ENCODE results near the gene NALCN. TPM values are rescaled to one million over a fixed set of nuclear protein-coding genes. Genes with fewer than 3 reads are reported as not detected.

Gene NALCN
- total RNA-seq, 4 donors from 2014 or later, result 0.32 to 0.41 TPM; not detected in 2

GRCh38 chr13:101343128-101343787, 73.0 kb downstream of the NALCN start:
- no peaks in the 10 kb centered on the region for H3K27me3 ChIP-seq
- no peak overlapping the region for H3K4me3 ChIP-seq
- H3K27ac ChIP-seq, result no peak overlapping the region
- intact Hi-C loops (cut with DNase I; ENCODE audit: low total_unique reads) (no loop called here), in situ Hi-C loops (cut with MboI; ENCODE audit: low pct_ligation_motif_present in 1 of 4, low pct_unique_long_range_greater_than_20kb in 1 of 4, low sequenced_read_pairs in 3 of 4) (no loop called here)
- no peak for TF ChIP-seq CTCF (IDR thresholded peaks at IDR 0.05)
- no peak for TF ChIP-seq POLR2AphosphoS5 (IDR thresholded peaks at IDR 0.05)
- TF ChIP-seq POLR2A (IDR thresholded peaks at IDR 0.05), result no peak
- TF ChIP-seq EP300 (IDR thresholded peaks at IDR 0.05; ENCODE audit: low read depth), result no peak
- no peaks in the 10 kb centered on the region for H3K9me3 ChIP-seq
- DNase-seq, result no peak
- no peaks in the 10 kb centered on the region for H3K36me3 ChIP-seq
- 41 to 49% methylated on average over 5 of the region's 5 CpGs for WGBS, 2 donors (ENCODE audit: low coverage in 1 of 2)
- no peaks in the 10 kb centered on the region for H3K4me1 ChIP-seq

- no peaks in the 10 kb centered on the region for H3K4me1 ChIP-seq
- no peaks in the 10 kb centered on the region for H3K27me3 ChIP-seq
- H3K4me3 ChIP-seq, result no peak overlapping the region
- in situ Hi-C loops (cut with MboI; ENCODE audit: low pct_ligation_motif_present in 1 of 4, low pct_unique_long_range_greater_than_20kb in 1 of 4, low sequenced_read_pairs in 3 of 4), result no loop called here
- no peak for TF ChIP-seq CTCF (IDR thresholded peaks at IDR 0.05)
- no peak for TF ChIP-seq POLR2AphosphoS5 (IDR thresholded peaks at IDR 0.05)
- TF ChIP-seq POLR2A (IDR thresholded peaks at IDR 0.05), result no peak
- TF ChIP-seq EP300 (IDR thresholded peaks at IDR 0.05; ENCODE audit: low read depth), result no peak
- H3K27ac ChIP-seq, result no peak overlapping the region
- DNase-seq, result no peak
- WGBS, 2 donors (ENCODE audit: low coverage in 1 of 2), result 68 to 80% methylated on average over 1 of the region's 1 CpG
- no peaks in the 10 kb centered on the region for H3K36me3 ChIP-seq
- no peaks in the 10 kb centered on the region for H3K9me3 ChIP-seq
- intact Hi-C loops (cut with DNase I; ENCODE audit: low total_unique reads), result no loop called here
Observed at GRCh38 chr13:101341464-101341863, 74.8 kb downstream of the NALCN start.

GRCh38 chr13:101339202-101339601, 77.1 kb downstream of the NALCN start:
- TF ChIP-seq POLR2A (IDR thresholded peaks at IDR 0.05) (no peak), POLR2AphosphoS5 (IDR thresholded peaks at IDR 0.05) (no peak), CTCF (IDR thresholded peaks at IDR 0.05) (no peak), EP300 (IDR thresholded peaks at IDR 0.05; ENCODE audit: low read depth) (no peak)
- H3K36me3 ChIP-seq, result no peaks in the 10 kb centered on the region
- 76 to 77% methylated on average over 5 of the region's 5 CpGs for WGBS, 2 donors (ENCODE audit: low coverage in 1 of 2)
- no peak for DNase-seq
- no peak overlapping the region for H3K4me3 ChIP-seq
- H3K4me1 ChIP-seq, result no peaks in the 10 kb centered on the region
- in situ Hi-C loops (cut with MboI; ENCODE audit: low pct_ligation_motif_present in 1 of 4, low pct_unique_long_range_greater_than_20kb in 1 of 4, low sequenced_read_pairs in 3 of 4), result no loop called here
- no peak overlapping the region for H3K27ac ChIP-seq
- no peaks in the 10 kb centered on the region for H3K9me3 ChIP-seq
- intact Hi-C loops (cut with DNase I; ENCODE audit: low total_unique reads), result no loop called here
- no peaks in the 10 kb centered on the region for H3K27me3 ChIP-seq

- Histone ChIP-seq H3K9me3 (no peaks in the 10 kb centered on the region), H3K4me1 (no peaks in the 10 kb centered on the region), H3K27ac (no peak overlapping the region), H3K4me3 (no peak overlapping the region), H3K36me3 (no peaks in the 10 kb centered on the region), H3K27me3 (no peaks in the 10 kb centered on the region)
- DNase-seq, result no peak
- TF ChIP-seq POLR2A (IDR thresholded peaks at IDR 0.05) (no peak), CTCF (IDR thresholded peaks at IDR 0.05) (no peak), EP300 (IDR thresholded peaks at IDR 0.05; ENCODE audit: low read depth) (no peak), POLR2AphosphoS5 (IDR thresholded peaks at IDR 0.05) (no peak)
- in situ Hi-C loops (cut with MboI; ENCODE audit: low pct_ligation_motif_present in 1 of 4, low pct_unique_long_range_greater_than_20kb in 1 of 4, low sequenced_read_pairs in 3 of 4) (no loop called here), intact Hi-C loops (cut with DNase I; ENCODE audit: low total_unique reads) (no loop called here)
- WGBS, 2 donors (ENCODE audit: low coverage in 1 of 2), result 73 to 81% methylated on average over 5 of the region's 5 CpGs
Observed at GRCh38 chr13:101332583-101332982, 83.7 kb downstream of the NALCN start.
